H1 (cell line): Measurements from ENCODE around the gene ZSCAN18. TPM values are rescaled to one million over a fixed set of nuclear protein-coding genes. Genes with fewer than 3 reads are reported as not detected.

Source experiments
- CTCF ChIA-PET: fragments of 300-600 bp; sonication (Branson Sonifier 250); formaldehyde crosslinking; loops from one replicate; lab custom pipeline; 2021; ENCODE audit not compliant: partially characterized antibody; lab: Charles Lee
- POLR2A ChIA-PET: fragments of 300-600 bp; sonication (Branson Sonifier 250); formaldehyde crosslinking; loops from one replicate; lab custom pipeline; 2021; ENCODE audit warnings: inconsistent platforms; ENCODE audit not compliant: partially characterized antibody; lab: Charles Lee
- DNase-seq, 2 experiments: peaks; one replicate each; pipeline versions ENCODE4 v3.0.0 to v3.0.0-alpha.2; 2010 to 2022; ENCODE audit warnings: low spot score in 2 of 2, low read depth in 1 of 2, mixed read lengths in 1 of 2
- FAIRE-seq: peaks from 2 replicates; lab custom pipeline; 2011; peaks lifted over from hg19 to GRCh38; lab: Jason Lieb, UNC
- H2AFZ ChIP-seq: 2 replicates; pipeline ENCODE4 v1.8.1; 2012; ENCODE audit warnings: low read length, inconsistent platforms
- H2AK5ac ChIP-seq: 2 replicates; pipeline ENCODE4 v1.6.1; 2013; ENCODE audit warnings: low read depth, low read length
- H2BK120ac ChIP-seq: replicated peaks from 2 replicates; pipeline ENCODE3; 2013; ENCODE audit warnings: low read depth, low read length, inconsistent platforms
- H2BK12ac ChIP-seq: 2 replicates; pipeline ENCODE4 v1.6.1; 2013; ENCODE audit warnings: low read depth, low read length
- H2BK15ac ChIP-seq: 2 replicates; pipeline ENCODE4 v1.6.1; 2013; ENCODE audit warnings: low read length
- H2BK20ac ChIP-seq: 2 replicates; pipeline ENCODE4 v1.6.1; 2013; ENCODE audit warnings: low read length
- H2BK5ac ChIP-seq: 2 replicates; pipeline ENCODE4 v1.6.1; 2013; ENCODE audit warnings: low read depth, low read length
- H3K14ac ChIP-seq: 2 replicates; pipeline ENCODE4 v1.6.1; 2013; ENCODE audit warnings: inconsistent platforms; ENCODE audit not compliant: insufficient read length
- H3K18ac ChIP-seq: 2 replicates; pipeline ENCODE4 v1.6.1; 2013; ENCODE audit warnings: low read length; ENCODE audit errors: extremely low read depth
- H3K23ac ChIP-seq: 2 replicates; pipeline ENCODE4 v1.6.1; 2013; ENCODE audit warnings: inconsistent platforms; ENCODE audit not compliant: insufficient read length
- H3K23me2 ChIP-seq: 2 replicates; pipeline ENCODE4 v1.6.1; 2013; ENCODE audit warnings: low read depth, low read length
- H3K27ac ChIP-seq: 2 replicates; pipeline ENCODE4 v1.6.1; 2011; ENCODE audit warnings: low read depth, low read length, inconsistent platforms
- H3K27me3 ChIP-seq, 4 experiments: replicated peaks in 1 of 4; 1 replicate in 1 of 4; 2 replicates in 3 of 4; pipeline versions ENCODE4 v1.6.1 to v1.8.1; 2011 to 2013; ENCODE audit warnings: low read length in 3 of 4, mild to moderate bottlenecking in 3 of 4, inconsistent platforms in 2 of 4, mixed read lengths in 2 of 4, moderate library complexity in 1 of 4; ENCODE audit not compliant: control insufficient read depth in 3 of 4, insufficient read depth in 3 of 4; ENCODE audit errors: extremely low read depth in 1 of 4
- H3K36me3 ChIP-seq, 4 experiments: 2 replicates each; pipeline versions ENCODE4 v1.6.1 to v1.8.1; 2011 to 2013; ENCODE audit warnings: mild to moderate bottlenecking in 4 of 4, low read length in 3 of 4, moderate library complexity in 2 of 4, control low read depth in 1 of 4, inconsistent platforms in 1 of 4; ENCODE audit not compliant: insufficient read depth in 4 of 4, control insufficient read depth in 2 of 4
- H3K4ac ChIP-seq: replicated peaks from 2 replicates; pipeline ENCODE3; 2013; ENCODE audit warnings: low read length, low read depth, mixed read lengths, inconsistent platforms; ENCODE audit not compliant: insufficient read length
- H3K4me1 ChIP-seq, 4 experiments: replicated peaks in 1 of 4; 1 replicate in 1 of 4; 2 replicates in 3 of 4; pipeline versions ENCODE4 v1.6.1 to v1.8.1; 2011 to 2013; ENCODE audit warnings: low read length in 3 of 4, inconsistent platforms in 2 of 4, mixed read lengths in 1 of 4; ENCODE audit not compliant: insufficient read depth in 4 of 4, control insufficient read depth in 3 of 4
- H3K4me2 ChIP-seq, 2 experiments: 2 replicates each; pipeline versions ENCODE4 v1.6.1 to v1.8.1; 2011 to 2013; ENCODE audit warnings: low read depth in 2 of 2, low read length in 2 of 2, control low read depth in 1 of 2, inconsistent platforms in 1 of 2, mild to moderate bottlenecking in 1 of 2; ENCODE audit not compliant: insufficient read depth in 1 of 2
- H3K4me3 ChIP-seq, 4 experiments: fragments of 200-600, 300-600 bp in 1 of 4; sonication (generic), shearing (Covaris generic), sonication (Bioruptor Twin) in 1 of 4; 2 replicates each; pipeline versions ENCODE4 v1.5.1 to v1.8.1; 2011 to 2016; ENCODE audit warnings: low read length in 4 of 4, low read depth in 3 of 4, control low read depth in 2 of 4, inconsistent platforms in 2 of 4, mild to moderate bottlenecking in 2 of 4, mixed read lengths in 1 of 4, moderate library complexity in 1 of 4; ENCODE audit not compliant: insufficient read depth in 2 of 4; ENCODE audit errors: extremely low read depth in 1 of 4
- H3K56ac ChIP-seq: replicated peaks from 2 replicates; pipeline ENCODE3; 2013; ENCODE audit warnings: low read depth, mild to moderate bottlenecking, mixed read lengths, low read length, inconsistent platforms; ENCODE audit not compliant: insufficient read length
- H3K79me1 ChIP-seq: 2 replicates; pipeline ENCODE4 v1.6.1; 2013; ENCODE audit warnings: low read depth, low read length, control low read depth
- H3K79me2 ChIP-seq, 2 experiments: 2 replicates each; pipeline versions ENCODE4 v1.6.1 to v1.8.1; 2012 to 2013; ENCODE audit warnings: low read length in 2 of 2, mild to moderate bottlenecking in 2 of 2, inconsistent platforms in 1 of 2; ENCODE audit not compliant: insufficient read depth in 2 of 2, control insufficient read depth in 1 of 2
- H3K9ac ChIP-seq, 4 experiments: replicated peaks in 1 of 4; 1 replicate in 1 of 4; 2 replicates in 3 of 4; pipeline versions ENCODE4 v1.6.1 to v1.8.1; 2011 to 2013; ENCODE audit warnings: low read depth in 3 of 4, low read length in 3 of 4, control low read depth in 2 of 4, mild to moderate bottlenecking in 2 of 4, moderate library complexity in 2 of 4, inconsistent platforms in 1 of 4; ENCODE audit errors: extremely low read depth in 1 of 4
- H3K9me3 ChIP-seq, 2 experiments: 2 replicates each; pipeline versions ENCODE4 v1.6.1 to v1.8.1; 2012 to 2013; ENCODE audit warnings: mild to moderate bottlenecking in 2 of 2, moderate library complexity in 2 of 2, control low read depth in 1 of 2, inconsistent platforms in 1 of 2, low read depth in 1 of 2, low read length in 1 of 2, mixed read lengths in 1 of 2; ENCODE audit not compliant: insufficient read depth in 2 of 2
- H4K20me1 ChIP-seq, 2 experiments: replicated peaks in 1 of 2; 2 replicates each; pipeline versions ENCODE3 to v1.8.1; 2011 to 2013; ENCODE audit warnings: inconsistent platforms in 2 of 2, low read length in 2 of 2, mild to moderate bottlenecking in 1 of 2; ENCODE audit not compliant: insufficient read depth in 2 of 2, control insufficient read depth in 1 of 2
- H4K5ac ChIP-seq: 2 replicates; pipeline ENCODE4 v1.6.1; 2013; ENCODE audit warnings: low read length, low read depth, mixed read lengths, inconsistent platforms; ENCODE audit not compliant: insufficient read length
- H4K8ac ChIP-seq: 2 replicates; pipeline ENCODE4 v1.8.0; 2013; ENCODE audit warnings: mild to moderate bottlenecking, moderate library complexity, low read length, inconsistent platforms; ENCODE audit not compliant: insufficient read depth; ENCODE audit errors: extremely low read depth
- H4K91ac ChIP-seq: replicated peaks from 2 replicates; pipeline ENCODE3; 2013; ENCODE audit warnings: low read length, mixed read lengths, inconsistent platforms; ENCODE audit not compliant: insufficient read length
- BACH1 ChIP-seq: IDR thresholded peaks from 2 replicates; pipeline ENCODE4 v1.6.1; 2012; ENCODE audit warnings: low read length, improper control_type of control experiment
- CEBPB ChIP-seq: IDR thresholded peaks from 2 replicates; pipeline ENCODE4 v1.6.1; 2012; ENCODE audit warnings: low read depth, low read length
- CHD1 ChIP-seq: IDR thresholded peaks from 2 replicates; pipeline ENCODE4 v1.6.1; 2012; ENCODE audit warnings: low read depth, low read length, improper control_type of control experiment
- CHD2 ChIP-seq: IDR thresholded peaks from 2 replicates; pipeline ENCODE4 v1.6.1; 2012; ENCODE audit warnings: low read length, improper control_type of control experiment
- KDM5A ChIP-seq: fragments of 200-600 bp; IDR thresholded peaks from 2 replicates; pipeline ENCODE4 v1.7.1; 2012; ENCODE audit warnings: mild to moderate bottlenecking, low read length, inconsistent platforms, mixed read lengths
- RXRA ChIP-seq: IDR thresholded peaks from 2 replicates; pipeline ENCODE4 v1.6.1; 2011; ENCODE audit warnings: low read depth, mild to moderate bottlenecking, low read length, moderate library complexity; ENCODE audit not compliant: insufficient read depth
- SRF ChIP-seq: IDR thresholded peaks from 2 replicates; pipeline ENCODE4 v1.6.1; 2011; ENCODE audit warnings: mild to moderate bottlenecking, low read depth, low read length, moderate library complexity
- TAF7 ChIP-seq: optimal IDR thresholded peaks from 2 replicates; pipeline ENCODE3; 2011; ENCODE audit warnings: low read depth, mild to moderate bottlenecking, inconsistent platforms, low read length, moderate library complexity, borderline replicate concordance
- TCF12 ChIP-seq: IDR thresholded peaks from 2 replicates; pipeline ENCODE4 v1.6.1; 2011; ENCODE audit warnings: low read depth, mild to moderate bottlenecking, low read length
- YY1 ChIP-seq: IDR thresholded peaks from 2 replicates; pipeline ENCODE4 v1.6.1; 2011; ENCODE audit warnings: low read depth, mild to moderate bottlenecking, low read length
- WGBS, 2 experiments: shearing (Covaris generic) in 1 of 2; methylation state at CpG; one replicate each; pipeline versions ENCODE4 v1.1.6 to v1.1.7; 2013 to 2015; ENCODE audit warnings: low lambda C conversion rate in 2 of 2, mixed read lengths in 2 of 2, inconsistent platforms in 1 of 2, low coverage in 1 of 2, missing lambda C conversion rate in 1 of 2; ENCODE audit not compliant: insufficient replicate concordance in 2 of 2, insufficient coverage in 1 of 2, insufficient read length in 1 of 2; ENCODE audit errors: extremely low coverage in 1 of 2, missing lambda C conversion rate in 1 of 2; 5-methylcytosine and 5-hydroxymethylcytosine counted together
- polyA plus RNA-seq, 7 experiments: library from polyadenylated mRNA; depleted of rRNA in 3 of 7; stranded (reverse) in 5 of 7; unstranded in 2 of 7; fragments of >200 nt in 5 of 7; fragments of 200-250 nt in 2 of 7; gene quantifications; 1 replicate in 5 of 7; 2 replicates in 1 of 7; 4 replicates in 1 of 7; pipeline versions ENCODE4 v1.2.1 to v1.2.3, GENCODE V29; 2011 to 2013; ENCODE audit warnings: missing spikeins in 2 of 7, mixed read lengths in 2 of 7
- total RNA-seq: library from RNA; stranded (reverse); fragmentation: NEBNext Ultra II Directional; extraction: Animal tissue kit (Norgen Biotek cat#: 25700); gene quantifications from 2 replicates; pipeline ENCODE4 v1.2.1, GENCODE V29; 2021
- TF ChIP-seq, protein P1 (sequence below), 3 experiments: IDR thresholded peaks; 1 replicate in 2 of 3; 2 replicates in 1 of 3; pipeline versions ENCODE4 v1.5.1 to v1.6.1; 2011; ENCODE audit warnings: low read length in 3 of 3, mild to moderate bottlenecking in 3 of 3, inconsistent platforms in 2 of 3, low read depth in 1 of 3, moderate library complexity in 1 of 3; ENCODE audit not compliant: insufficient read depth in 1 of 3; ENCODE audit errors: control extremely low read depth in 1 of 3

Gene ZSCAN18
- total and polyA plus RNA-seq, 2 of the 8 experiments (the other 6 are each of a cell fraction or from before 2014, with no cell fraction given), result 37.0 to 41.4 TPM

DNA sequence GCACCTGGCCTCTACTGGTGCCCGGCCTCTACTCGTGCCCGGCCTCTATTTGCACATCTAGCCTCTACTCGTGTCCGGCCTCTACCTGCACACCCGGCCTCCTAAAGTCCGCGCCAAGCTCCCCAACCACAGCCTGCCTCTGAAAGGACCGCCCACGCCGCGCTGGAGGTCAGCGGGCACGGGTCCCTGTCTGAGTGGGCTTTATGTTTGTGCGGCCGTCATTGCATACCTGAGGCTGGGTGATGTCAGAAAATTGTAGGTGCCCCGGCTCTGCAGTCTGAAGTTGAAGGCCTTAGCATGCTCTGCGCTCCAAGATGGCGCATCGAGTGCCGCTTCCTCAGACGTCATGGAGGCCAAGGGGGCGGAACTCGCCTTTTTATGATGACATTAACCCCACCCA, 37.8 kb downstream of the ZSCAN18 start:
- Histone ChIP-seq H2AFZ (no peak overlapping the region), H2AK5ac (0 out of 2 replicates have a peak overlapping the region, but pooled peaks have one; percentile 3), H4K20me1 (no peaks in the 10 kb centered on the region), H3K4me1 (peaks cover 5 to 21% (median 11%) of the 10 kb centered on the region in 4 experiments), H4K91ac (no peak overlapping the region), H3K18ac (no peak overlapping the region), H3K79me1 (no peaks in the 10 kb centered on the region), H3K4me3 (peak overlapping the region in 1 of 4 experiments; percentile 63; a peak in 1 of 8 replicates), H3K14ac (no peak overlapping the region), H3K27me3 (no peaks in the 10 kb centered on the region), H3K36me3 (peaks cover 0 to 27% (median 11%) of the 10 kb centered on the region in 4 experiments; a peak in 6 of 8 replicates), H3K9ac (no peak overlapping the region), H3K79me2 (no peaks in the 10 kb centered on the region), H3K4me2 (peak overlapping the region in 1 of 2 experiments; percentile 84; a peak in 1 of 4 replicates), H4K8ac (peak overlapping the region; percentile 97; the same call in 1 of the 2 replicates), H2BK5ac (peak overlapping the region; percentile 71; the same call in 1 of the 2 replicates), H3K27ac (no peak overlapping the region), H3K9me3 (peaks cover 12 to 32% of the 10 kb centered on the region in 2 experiments; a peak in 3 of 4 replicates), H4K5ac (no peak overlapping the region), H2BK20ac (no peak overlapping the region), H3K56ac (no peak overlapping the region), H3K4ac (no peak overlapping the region), H2BK120ac (no peak overlapping the region), H2BK15ac (no peak overlapping the region), H3K23me2 (peaks cover 3% of the 10 kb centered on the region; the same call in 1 of the 2 replicates), H3K23ac (no peak overlapping the region), H2BK12ac (0 out of 2 replicates have a peak overlapping the region, but pooled peaks have one; percentile 17)
- ChIA-PET POLR2A (interaction anchor here (0.9 to 4.4 kb wide), 16 partner anchors 13 to 123 kb away, joined by 3 to 45 read pairs (median 8); partner anchors contain the start of genes ZNF274, ZNF329, ZNF606 and ZSCAN18), CTCF (interaction anchor here (0.7 to 6.8 kb wide), 4 partner anchors 16 to 98 kb away, joined by 3 to 113 read pairs (median 23); no protein-coding TSS in a partner anchor)
- DNase-seq (no peak), FAIRE-seq (no peak)
- 98% methylated on average over 18 of the region's 24 CpGs; no CpG with 5 or more reads in 1 of the 2 experiments for WGBS, 2 experiments
- TF ChIP-seq RXRA (no peak), CHD1 (no peak), BACH1 (no peak), YY1 (no peak), TAF7 (no peak), TCF12 (no peak), SRF (no peak), CHD2 (no peak), CEBPB (no peak), KDM5A (no peak)
- TF ChIP-seq, protein P1, sequence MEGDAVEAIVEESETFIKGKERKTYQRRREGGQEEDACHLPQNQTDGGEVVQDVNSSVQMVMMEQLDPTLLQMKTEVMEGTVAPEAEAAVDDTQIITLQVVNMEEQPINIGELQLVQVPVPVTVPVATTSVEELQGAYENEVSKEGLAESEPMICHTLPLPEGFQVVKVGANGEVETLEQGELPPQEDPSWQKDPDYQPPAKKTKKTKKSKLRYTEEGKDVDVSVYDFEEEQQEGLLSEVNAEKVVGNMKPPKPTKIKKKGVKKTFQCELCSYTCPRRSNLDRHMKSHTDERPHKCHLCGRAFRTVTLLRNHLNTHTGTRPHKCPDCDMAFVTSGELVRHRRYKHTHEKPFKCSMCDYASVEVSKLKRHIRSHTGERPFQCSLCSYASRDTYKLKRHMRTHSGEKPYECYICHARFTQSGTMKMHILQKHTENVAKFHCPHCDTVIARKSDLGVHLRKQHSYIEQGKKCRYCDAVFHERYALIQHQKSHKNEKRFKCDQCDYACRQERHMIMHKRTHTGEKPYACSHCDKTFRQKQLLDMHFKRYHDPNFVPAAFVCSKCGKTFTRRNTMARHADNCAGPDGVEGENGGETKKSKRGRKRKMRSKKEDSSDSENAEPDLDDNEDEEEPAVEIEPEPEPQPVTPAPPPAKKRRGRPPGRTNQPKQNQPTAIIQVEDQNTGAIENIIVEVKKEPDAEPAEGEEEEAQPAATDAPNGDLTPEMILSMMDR (IDR thresholded peaks at IDR 0.05; ENCODE audit: control extremely low read depth in 1 of 3, insufficient read depth in 1 of 3, low read depth in 1 of 3, low read length in 3 of 3), result no peak
